HG03558 (cell line): Measurements from ENCODE around the gene MPEG1.

Experiments used
- ATAC-seq: cut with Tn5 transposase; IDR thresholded peaks from one replicate; pipeline ENCODE4 v1.9.1; 2021; ENCODE audit warnings: moderate number of reproducible peaks; ENCODE audit not compliant: unreplicated experiment; ENCODE audit errors: extremely low read depth

MPEG1 gene

GRCh38 chr11:59191095-59191494, 21.6 kb downstream of the MPEG1 start:
- no peak for ATAC-seq

DNA sequence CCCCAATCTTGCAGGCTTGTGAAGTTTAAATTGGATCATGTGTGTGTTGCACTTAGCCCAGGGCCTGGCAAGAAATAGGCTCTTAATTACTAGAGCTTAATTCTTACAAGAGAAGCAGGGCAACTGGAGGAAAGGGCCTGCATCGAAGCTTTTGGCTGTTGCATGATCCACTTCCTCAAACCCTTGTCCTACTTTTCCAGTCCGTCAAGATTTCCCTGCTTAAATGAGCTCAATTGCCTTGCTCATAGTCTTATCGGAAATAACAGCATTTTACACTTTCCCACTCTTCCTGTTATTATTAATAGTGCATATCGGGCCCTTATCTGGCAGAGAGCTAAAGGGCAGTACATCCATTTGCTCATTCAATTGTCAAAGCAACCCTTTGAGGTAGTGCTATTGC, 22.7 kb downstream of the MPEG1 start:
- ATAC-seq = no peak

DNA sequence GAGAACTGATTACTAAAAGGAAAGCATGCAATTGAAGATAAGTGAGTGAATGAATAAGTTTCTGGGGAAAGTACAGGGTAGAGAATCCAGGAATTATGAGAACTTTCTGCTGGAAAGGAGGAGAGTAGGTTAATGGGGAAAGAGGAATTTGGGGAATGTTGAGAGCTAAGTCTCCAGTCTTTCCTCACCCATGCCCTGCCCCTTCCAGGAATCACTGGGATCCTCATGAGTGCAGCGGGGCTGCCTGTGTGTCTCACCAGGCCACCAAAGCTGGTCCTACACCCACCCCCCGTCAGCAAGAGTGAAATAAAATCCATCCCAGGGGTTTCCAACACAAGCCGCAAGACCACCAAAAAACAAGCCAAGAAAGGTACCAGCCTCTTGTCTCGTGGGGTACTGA, 23.8 kb downstream of the MPEG1 start:
- ATAC-seq = no peak

DNA sequence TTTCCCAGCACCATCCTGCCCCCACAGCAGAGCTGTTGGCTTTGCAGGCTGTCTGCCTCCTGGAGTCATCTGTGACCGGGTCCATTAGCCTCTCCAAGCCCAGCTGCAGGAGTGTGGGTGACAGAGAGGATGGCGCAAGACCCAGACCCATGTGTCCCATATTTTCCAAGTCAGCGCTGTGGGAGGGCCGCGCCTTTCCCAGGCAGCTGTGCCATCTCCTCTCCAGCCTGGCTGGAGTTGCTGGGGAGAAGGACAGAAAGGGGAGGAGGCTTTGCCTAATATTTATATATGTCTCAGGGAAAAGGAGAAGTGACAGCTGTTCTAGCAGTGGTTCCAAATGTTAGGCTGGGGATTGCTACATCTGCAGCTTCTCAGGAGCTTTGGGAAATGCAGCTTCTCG, 25.1 kb downstream of the MPEG1 start:
- no peak for ATAC-seq

DNA sequence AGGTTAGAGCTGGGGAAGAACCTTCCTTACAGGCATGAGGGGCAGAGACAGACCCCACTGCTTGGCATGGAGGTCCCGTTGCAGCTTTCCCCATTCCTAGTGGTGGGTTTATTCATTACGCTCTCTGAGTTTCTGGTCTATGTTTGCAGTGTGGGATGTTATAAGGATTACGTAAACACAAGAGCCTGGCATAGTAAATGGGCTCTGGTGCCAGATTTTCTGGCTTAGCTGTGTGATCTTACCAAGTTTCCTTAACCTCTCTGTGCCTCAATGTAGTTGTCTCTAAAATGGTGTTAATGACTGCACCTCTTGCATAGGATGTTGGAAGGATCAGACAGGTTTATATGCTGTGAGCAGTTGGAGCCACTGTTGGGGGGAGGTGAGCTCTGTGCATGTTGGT, 25.7 kb downstream of the MPEG1 start:
- no peak for ATAC-seq

- ATAC-seq = no peak
These were observed 26.6 kb downstream of the MPEG1 start for GRCh38 chr11:59186130-59186594.

DNA sequence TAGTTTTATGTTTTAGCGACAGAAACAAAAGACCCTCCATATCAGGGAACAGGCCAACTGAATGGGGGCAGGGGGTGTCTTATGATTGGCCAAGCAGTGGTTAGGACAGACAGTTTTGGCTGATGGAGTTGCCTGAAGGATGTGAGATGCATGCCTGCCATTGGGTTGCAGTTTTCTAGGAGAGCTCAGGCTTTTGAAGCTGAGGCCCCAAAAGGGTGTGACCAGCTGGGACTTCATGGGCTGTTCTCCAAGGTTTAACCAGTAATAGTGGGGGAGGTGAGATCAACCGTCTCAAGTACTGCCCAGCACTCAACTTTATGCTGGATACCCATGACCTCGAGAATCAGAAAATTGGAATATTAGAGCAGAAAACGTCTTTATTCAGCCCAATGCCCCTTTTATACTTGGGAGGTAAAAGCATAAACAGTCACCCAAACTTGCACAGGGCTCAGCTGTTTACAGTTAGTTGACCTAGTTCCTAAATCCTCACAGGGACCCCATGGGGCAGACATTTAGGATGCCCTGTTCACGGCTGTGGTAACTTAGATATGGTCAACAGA, 27.3 kb downstream of the MPEG1 start:
- no peak for ATAC-seq

- no peak for ATAC-seq
These were observed 27.9 kb downstream of the MPEG1 start for GRCh38 chr11:59184691-59185339.

- ATAC-seq = no peak
These were observed 29.0 kb downstream of the MPEG1 start for GRCh38 chr11:59183771-59184170.

- no peak for ATAC-seq
These were observed 30.1 kb downstream of the MPEG1 start for GRCh38 chr11:59182457-59183151.

DNA sequence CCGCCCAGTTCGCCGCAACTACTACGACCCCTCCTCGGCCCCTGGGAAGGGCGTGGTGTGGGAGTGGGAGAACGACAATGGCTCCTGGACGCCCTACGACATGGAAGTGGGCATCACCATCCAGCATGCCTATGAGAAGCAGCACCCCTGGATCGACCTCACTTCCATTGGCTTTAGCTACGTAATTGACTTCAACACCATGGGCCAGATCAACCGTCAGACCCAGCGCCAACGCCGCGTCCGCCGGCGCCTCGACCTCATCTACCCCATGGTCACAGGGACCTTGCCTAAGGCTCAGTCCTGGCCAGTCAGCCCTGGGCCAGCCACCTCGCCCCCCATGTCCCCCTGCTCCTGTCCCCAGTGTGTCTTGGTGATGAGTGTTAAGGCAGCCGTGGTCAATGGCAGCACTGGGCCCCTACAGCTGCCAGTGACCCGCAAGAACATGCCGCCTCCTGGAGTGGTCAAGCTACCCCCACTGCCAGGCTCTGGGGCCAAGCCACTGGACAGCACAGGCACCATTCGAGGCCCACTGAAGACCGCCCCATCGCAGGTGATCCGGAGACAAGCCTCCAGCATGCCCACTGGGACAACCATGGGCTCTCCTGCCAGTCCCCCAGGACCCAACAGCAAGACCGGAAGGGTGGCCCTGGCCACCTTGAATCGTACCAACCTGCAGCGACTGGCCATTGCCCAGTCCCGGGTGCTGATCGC, 30.8 kb downstream of the MPEG1 start:
- ATAC-seq = no peak

- no peak for ATAC-seq
These were observed 31.8 kb downstream of the MPEG1 start for GRCh38 chr11:59180907-59181306.

- no peak for ATAC-seq
These were observed 32.5 kb downstream of the MPEG1 start for GRCh38 chr11:59180168-59180776.

DNA sequence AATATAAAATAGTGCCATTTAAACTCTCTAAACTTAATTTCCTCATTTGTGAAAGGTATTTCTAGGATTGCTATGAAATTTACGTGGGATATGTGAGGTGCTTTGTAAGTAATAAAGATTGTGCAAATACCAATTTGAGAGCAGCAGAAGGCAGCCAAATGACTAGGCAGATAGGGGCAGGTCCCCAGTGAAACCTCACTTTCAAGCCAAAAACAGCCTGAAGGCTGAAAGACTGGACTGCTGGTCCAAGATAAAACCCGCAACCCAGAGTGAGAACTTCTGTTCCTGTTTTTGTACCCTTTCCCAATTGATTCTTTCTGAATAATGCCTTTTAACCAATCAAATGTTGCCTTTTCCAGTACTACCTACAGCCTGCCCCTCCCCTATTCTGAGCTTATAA, 33.6 kb downstream of the MPEG1 start:
- ATAC-seq = no peak

DNA sequence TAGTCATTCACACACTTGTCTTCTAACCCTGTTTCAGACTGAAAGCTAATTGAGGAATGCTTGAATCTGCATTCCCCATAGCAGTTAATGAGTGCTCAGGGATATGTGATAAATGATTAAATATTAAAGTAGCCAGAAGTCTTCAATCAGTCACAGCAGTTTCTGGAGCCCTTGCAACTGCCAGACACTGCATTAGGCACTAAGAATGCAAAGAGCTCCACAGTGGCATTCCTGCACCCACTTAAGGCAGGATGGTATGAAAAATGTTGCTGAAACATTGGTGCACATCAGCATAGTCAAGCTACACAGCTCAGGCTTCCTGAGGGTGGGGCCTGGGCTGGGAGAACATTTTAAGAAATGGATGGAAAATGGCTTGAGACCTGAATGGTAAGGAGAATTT, 34.3 kb downstream of the MPEG1 start:
- ATAC-seq = no peak

DNA sequence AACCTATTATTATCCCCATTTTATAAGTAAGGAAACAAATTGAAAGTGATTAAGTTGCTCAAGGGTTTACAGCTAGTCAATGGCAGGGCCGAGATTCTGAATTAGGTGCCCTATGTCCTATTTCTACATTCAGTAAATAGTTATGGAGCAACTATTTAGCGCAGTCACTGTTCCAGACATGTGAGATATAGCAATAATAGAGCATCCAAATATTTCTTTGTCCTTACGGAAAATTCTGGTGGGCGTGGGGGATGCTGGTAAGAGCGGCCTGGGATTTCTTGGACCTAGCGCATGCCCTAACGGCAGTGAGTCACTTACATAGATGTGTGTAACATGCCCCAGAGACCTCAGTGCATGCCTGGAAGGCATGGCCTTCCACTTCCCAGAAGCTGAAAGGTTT, 36.4 kb downstream of the MPEG1 start:
- no peak for ATAC-seq

GRCh38 chr11:59175091-59175501, 37.6 kb downstream of the MPEG1 start:
- ATAC-seq = no peak

DNA sequence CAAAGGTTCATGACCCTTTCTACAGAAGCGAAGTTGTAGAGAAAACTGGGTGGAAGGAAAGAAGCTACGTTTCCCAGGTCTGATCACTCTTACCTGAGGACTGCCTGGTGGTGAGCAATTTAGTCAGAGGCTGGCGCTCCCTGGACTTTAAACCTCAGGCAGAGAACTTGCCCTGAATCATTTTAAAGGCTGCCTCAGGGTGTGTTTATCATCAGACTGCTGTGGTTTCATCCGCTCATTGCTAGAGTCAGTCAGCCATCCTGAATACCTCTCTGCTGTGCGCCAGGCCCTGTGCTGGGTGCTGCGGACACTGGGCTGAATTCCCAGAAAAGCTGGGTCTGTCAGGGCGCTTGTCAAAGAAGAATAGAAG, 38.1 kb downstream of the MPEG1 start:
- no peak for ATAC-seq

DNA sequence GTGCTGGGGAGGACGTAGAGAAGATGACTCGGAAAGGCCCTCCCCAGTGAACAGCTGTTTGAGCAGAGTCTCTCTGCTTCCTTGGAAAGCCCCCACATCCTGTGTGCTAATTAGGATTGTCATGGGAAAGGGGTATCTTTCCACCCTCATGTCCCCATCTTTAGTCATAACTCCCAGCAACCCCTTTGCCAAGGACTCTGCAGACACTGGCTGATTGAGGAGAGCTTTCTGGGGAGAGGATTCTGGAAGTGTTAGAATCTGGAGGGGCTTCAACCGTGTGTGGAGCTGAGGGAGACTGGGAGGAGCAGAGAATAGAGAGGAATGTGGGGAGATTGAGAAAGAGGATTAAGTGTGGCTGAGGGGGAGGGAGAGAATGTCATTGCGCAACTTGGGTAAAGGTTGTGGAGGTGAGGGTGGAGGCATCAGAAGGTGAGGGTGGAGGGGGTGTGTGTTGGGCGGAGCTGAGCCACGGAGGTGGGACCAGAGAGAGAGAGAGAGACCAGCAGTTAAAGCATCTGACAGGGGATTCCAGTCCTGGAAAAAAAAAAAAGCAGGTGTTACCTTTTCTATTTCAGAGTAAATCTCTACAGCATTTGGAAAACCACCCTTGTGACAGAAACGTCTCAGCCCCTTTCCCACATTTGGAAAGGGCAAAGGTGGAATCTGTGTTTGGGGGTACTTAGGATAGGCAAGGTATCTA, 38.6 kb downstream of the MPEG1 start:
- ATAC-seq = no peak
